ENCODE data around the gene PRDM16.

Gene PRDM16

GRCh38 chr1:3056641-3057040, 12.4 kb upstream of the PRDM16 start:
- no peak for DNase-seq

GRCh38 chr1:3058263-3059030, 10.6 kb upstream of the PRDM16 start:
- DNase-seq, result no peak

GRCh38 chr1:3060127-3060526, 8.9 kb upstream of the PRDM16 start:
- no peak for DNase-seq

- no peak for DNase-seq
Measured at GRCh38 chr1:3060601-3061551, 8.1 kb upstream of the PRDM16 start.

- DNase-seq, result no peak
Measured at GRCh38 chr1:3061566-3061965, 7.4 kb upstream of the PRDM16 start.

- DNase-seq, result no peak
Measured at GRCh38 chr1:3061981-3062615, 6.9 kb upstream of the PRDM16 start.

- DNase-seq, result no peak
Measured at GRCh38 chr1:3062616-3063378, 6.2 kb upstream of the PRDM16 start.

GRCh38 chr1:3063379-3064295, 5.4 kb upstream of the PRDM16 start:
- DNase-seq, result no peak

GRCh38 chr1:3064296-3064850, 4.6 kb upstream of the PRDM16 start:
- no peak for DNase-seq

- DNase-seq, result no peak
Measured at GRCh38 chr1:3064901-3065300, 4.1 kb upstream of the PRDM16 start.

- DNase-seq, result no peak
Measured at GRCh38 chr1:3065396-3065795, 3.6 kb upstream of the PRDM16 start.

GRCh38 chr1:3065797-3066196, 3.2 kb upstream of the PRDM16 start:
- no peak for DNase-seq

- DNase-seq, result no peak
Measured at GRCh38 chr1:3066250-3066711, 2.7 kb upstream of the PRDM16 start.

- DNase-seq, result no peak
Measured at GRCh38 chr1:3066826-3067225, 2.2 kb upstream of the PRDM16 start.

GRCh38 chr1:3067301-3067670, 1.7 kb upstream of the PRDM16 start:
- DNase-seq, result no peak

GRCh38 chr1:3067671-3068563, 1.1 kb upstream of the PRDM16 start:
- no peak for DNase-seq

GRCh38 chr1:3069491-3070308, 697 bp downstream of the PRDM16 start:
- DNase-seq, result no peak

GRCh38 chr1:3070309-3070643, 1.3 kb downstream of the PRDM16 start:
- DNase-seq, result no peak
